ENCODE data around the gene SIAE. TPM values are rescaled to one million over a fixed set of nuclear protein-coding genes. Genes with fewer than 3 reads are reported as not detected.
A peak's percentile ranks its signal among the peaks of the same experiment; 100 is the strongest.

Gene SIAE
- total RNA-seq, 4 donors from 2014 or later = 33.9 to 52.5 (median 41.6) TPM

GRCh38 chr11:124591430-124591829, 82.1 kb downstream of the SIAE start:
- WGBS, 2 donors = 41 to 47% methylated on average over 2 of the region's 2 CpGs
- Histone ChIP-seq H3K9me3 (no peaks in the 10 kb centered on the region), H3K4me1 (no peaks in the 10 kb centered on the region), H3K36me3 (no peaks in the 10 kb centered on the region), H3K27me3 (no peaks in the 10 kb centered on the region), H3K4me3 (replicated peaks in 1 of 3) (no peak overlapping the region), H3K27ac (no peak overlapping the region)
- TF ChIP-seq POLR2A (IDR thresholded peaks at IDR 0.05) = no peak
- TF ChIP-seq CTCF (IDR thresholded peaks at IDR 0.05) = no peak
- no peak for DNase-seq
- intact Hi-C loops (cut with DNase I) = no loop called here

GRCh38 chr11:124586238-124586860, 87.2 kb downstream of the SIAE start:
- intact Hi-C loops (cut with DNase I) = no loop called here
- no peaks in the 10 kb centered on the region for H3K27me3 ChIP-seq

DNA sequence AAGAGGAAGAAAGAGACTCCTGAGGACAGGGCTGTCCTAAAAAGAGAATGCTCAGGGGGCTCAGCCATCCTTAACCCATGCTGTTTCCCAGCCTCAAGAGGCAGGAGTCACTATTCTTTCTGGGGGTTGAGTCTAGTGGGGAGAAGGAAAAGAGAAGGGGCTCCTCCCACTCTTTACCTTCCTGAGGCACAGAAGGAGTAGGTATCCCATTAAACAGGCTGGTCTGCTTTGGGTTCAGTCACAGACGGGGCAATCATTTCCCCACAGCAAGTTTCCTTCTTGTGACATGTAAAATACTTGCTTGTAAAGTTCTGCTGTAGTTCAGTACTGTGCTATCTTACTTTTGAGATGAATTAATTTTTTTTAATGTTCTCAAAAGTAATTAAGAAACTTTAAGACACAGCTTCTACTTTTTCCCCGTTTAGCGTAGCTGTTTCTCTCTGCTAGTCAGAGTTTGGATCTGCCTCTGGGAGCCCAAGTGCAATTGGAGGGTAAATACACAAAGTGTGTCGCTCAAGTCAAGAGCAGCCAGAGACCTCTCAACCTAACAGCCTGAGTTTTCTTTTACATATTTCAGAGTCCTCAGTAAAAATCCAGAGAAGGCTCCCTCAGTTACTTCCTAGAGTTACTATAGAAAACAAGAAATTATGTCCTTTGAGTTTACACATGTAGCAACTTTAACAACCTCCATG, 88.7 kb downstream of the SIAE start:
- 34 to 38% methylated on average over 4 of the region's 4 CpGs for WGBS, 2 donors
- no peak overlapping the region for H3K4me3 ChIP-seq (replicated peaks in 1 of 3)
- no peak overlapping the region for H3K27ac ChIP-seq
- no peaks in the 10 kb centered on the region for H3K27me3 ChIP-seq
- no peaks in the 10 kb centered on the region for H3K36me3 ChIP-seq
- H3K4me1 ChIP-seq = no peaks in the 10 kb centered on the region
- intact Hi-C loops (cut with DNase I) = loop anchor here (5.0 kb wide), 1 partner anchor 173 kb away; no protein-coding TSS in a partner anchor
- TF ChIP-seq POLR2A (IDR thresholded peaks at IDR 0.05) (no peak), CTCF (IDR thresholded peaks at IDR 0.05) (no peak)
- DNase-seq = no peak
- no peaks in the 10 kb centered on the region for H3K9me3 ChIP-seq

More at GRCh38 chr11:124586238-124586860, 87.2 kb downstream of the SIAE start:
- H3K27ac ChIP-seq = no peak overlapping the region
- peak; percentile 64 to 76 for DNase-seq
- no peak overlapping the region for H3K4me3 ChIP-seq (replicated peaks in 1 of 3)
- no peaks in the 10 kb centered on the region for H3K36me3 ChIP-seq
- 48% methylated on average over 3 of the region's 3 CpGs for WGBS, 2 donors
- H3K9me3 ChIP-seq = no peaks in the 10 kb centered on the region
- peak in 4 of 6 experiments; percentile 43 to 57 (median 48) for TF ChIP-seq CTCF (IDR thresholded peaks at IDR 0.05)
- no peak for TF ChIP-seq POLR2A (IDR thresholded peaks at IDR 0.05)
- no peaks in the 10 kb centered on the region for H3K4me1 ChIP-seq

DNA sequence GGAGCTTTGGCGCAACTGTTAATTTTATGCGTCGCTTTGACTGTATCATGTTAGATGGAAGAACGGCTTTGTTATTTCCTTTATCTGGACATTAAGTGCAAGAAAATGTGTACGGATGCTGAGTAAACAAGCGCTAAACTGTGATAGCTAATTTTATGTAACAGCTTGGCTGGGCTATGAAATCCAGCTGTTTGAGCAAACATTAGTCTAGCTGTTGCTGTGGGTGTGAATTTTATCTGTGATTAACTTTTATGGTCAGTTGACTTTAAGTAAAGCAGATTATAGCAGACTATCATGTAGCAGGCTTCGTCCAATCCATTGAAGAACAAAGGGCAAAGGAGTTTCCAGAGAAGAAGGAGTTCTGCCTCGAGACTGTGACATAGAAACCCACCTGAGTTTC, 89.8 kb downstream of the SIAE start:
- Histone ChIP-seq H3K27me3 (no peaks in the 10 kb centered on the region), H3K9me3 (no peaks in the 10 kb centered on the region), H3K27ac (no peak overlapping the region), H3K4me3 (replicated peaks in 1 of 3) (no peak overlapping the region), H3K36me3 (no peaks in the 10 kb centered on the region), H3K4me1 (no peaks in the 10 kb centered on the region)
- TF ChIP-seq CTCF (IDR thresholded peaks at IDR 0.05) (no peak), POLR2A (IDR thresholded peaks at IDR 0.05) (no peak)
- intact Hi-C loops (cut with DNase I) = loop anchor here (5.0 kb wide), 1 partner anchor 171 kb away; no protein-coding TSS in a partner anchor
- 90 to 93% methylated on average over 8 of the region's 8 CpGs for WGBS, 2 donors
- DNase-seq = no peak

Small RNA genes within 50 kb of the gene (small RNA-seq; reads per million reads assigned to genes)
- not detected for gene RNA5SP352

Other genes with a start within 250 kb of the SIAE start
- not detected for gene OR8B4, start 248.9 kb downstream of the SIAE start, total RNA-seq
- not detected for gene OR8B8, start 228.0 kb downstream of the SIAE start, total RNA-seq
- not detected for gene OR8B12, start 130.1 kb downstream of the SIAE start, total RNA-seq
- not detected for gene OR8A1, start 103.7 kb downstream of the SIAE start, total RNA-seq
- gene PANX3, start 62.3 kb downstream of the SIAE start, total RNA-seq = not detected
- 10 to 100 TPM; 34.7 to 59.8 (median 46.3) TPM for gene TBRG1, start 50.9 kb downstream of the SIAE start, total RNA-seq
- 10 to 100 TPM; 13.8 to 25.2 (median 23.6) TPM for gene SPA17, start 165 bp upstream of the SIAE start, total RNA-seq
- gene NRGN, start 66.2 kb upstream of the SIAE start, total RNA-seq = 1 to 10 TPM in 3 of 4 donors, under 1 TPM in 1; 0.40 to 3.6 (median 2.7) TPM
- 10 to 100 TPM; 23.7 to 54.5 (median 28.8) TPM for gene VSIG2, start 78.5 kb upstream of the SIAE start, total RNA-seq
- 100 to 1,000 TPM; 188 to 294 (median 243) TPM for gene ESAM, start 88.6 kb upstream of the SIAE start, total RNA-seq
- gene MSANTD2, start 126.7 kb upstream of the SIAE start, total RNA-seq = 10 to 100 TPM; 29.1 to 56.1 (median 37.0) TPM
- gene ROBO3, start 191.7 kb upstream of the SIAE start, total RNA-seq = 10 to 100 TPM in 2 of 4 donors, 1 to 10 TPM in 2; 6.7 to 19.8 (median 10.1) TPM
- gene ROBO4, start 224.1 kb upstream of the SIAE start, total RNA-seq = 10 to 100 TPM; 12.3 to 47.6 (median 32.6) TPM
- not detected for gene HEPN1, start 245.5 kb upstream of the SIAE start, total RNA-seq